Measurements from ENCODE around the gene OR2T1.

DNA sequence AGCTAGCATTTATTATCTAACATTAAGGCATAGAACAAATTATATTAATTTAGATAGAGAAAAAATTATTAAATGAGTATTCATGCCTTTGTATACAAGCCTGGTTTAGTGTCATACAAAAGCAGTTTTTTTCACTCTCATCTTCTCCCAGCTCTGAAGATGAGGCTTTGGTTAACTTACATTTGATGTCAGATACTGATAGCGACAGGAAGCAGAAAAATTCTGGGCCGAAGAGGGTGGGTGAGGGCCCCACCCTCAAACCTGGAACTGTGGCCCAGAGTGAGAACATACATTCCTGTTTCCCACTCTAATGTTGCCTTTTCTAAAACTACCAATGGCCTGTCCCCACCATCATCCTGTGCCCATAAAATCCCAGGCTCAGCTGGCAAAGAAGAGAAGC lies 15.0 kb downstream of the OR2T1 start:
- TF ChIP-seq, protein P1, sequence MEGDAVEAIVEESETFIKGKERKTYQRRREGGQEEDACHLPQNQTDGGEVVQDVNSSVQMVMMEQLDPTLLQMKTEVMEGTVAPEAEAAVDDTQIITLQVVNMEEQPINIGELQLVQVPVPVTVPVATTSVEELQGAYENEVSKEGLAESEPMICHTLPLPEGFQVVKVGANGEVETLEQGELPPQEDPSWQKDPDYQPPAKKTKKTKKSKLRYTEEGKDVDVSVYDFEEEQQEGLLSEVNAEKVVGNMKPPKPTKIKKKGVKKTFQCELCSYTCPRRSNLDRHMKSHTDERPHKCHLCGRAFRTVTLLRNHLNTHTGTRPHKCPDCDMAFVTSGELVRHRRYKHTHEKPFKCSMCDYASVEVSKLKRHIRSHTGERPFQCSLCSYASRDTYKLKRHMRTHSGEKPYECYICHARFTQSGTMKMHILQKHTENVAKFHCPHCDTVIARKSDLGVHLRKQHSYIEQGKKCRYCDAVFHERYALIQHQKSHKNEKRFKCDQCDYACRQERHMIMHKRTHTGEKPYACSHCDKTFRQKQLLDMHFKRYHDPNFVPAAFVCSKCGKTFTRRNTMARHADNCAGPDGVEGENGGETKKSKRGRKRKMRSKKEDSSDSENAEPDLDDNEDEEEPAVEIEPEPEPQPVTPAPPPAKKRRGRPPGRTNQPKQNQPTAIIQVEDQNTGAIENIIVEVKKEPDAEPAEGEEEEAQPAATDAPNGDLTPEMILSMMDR (IDR thresholded peaks at IDR 0.05): no peak
- TF ChIP-seq, protein P2, sequence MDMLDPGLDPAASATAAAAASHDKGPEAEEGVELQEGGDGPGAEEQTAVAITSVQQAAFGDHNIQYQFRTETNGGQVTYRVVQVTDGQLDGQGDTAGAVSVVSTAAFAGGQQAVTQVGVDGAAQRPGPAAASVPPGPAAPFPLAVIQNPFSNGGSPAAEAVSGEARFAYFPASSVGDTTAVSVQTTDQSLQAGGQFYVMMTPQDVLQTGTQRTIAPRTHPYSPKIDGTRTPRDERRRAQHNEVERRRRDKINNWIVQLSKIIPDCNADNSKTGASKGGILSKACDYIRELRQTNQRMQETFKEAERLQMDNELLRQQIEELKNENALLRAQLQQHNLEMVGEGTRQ (IDR thresholded peaks at IDR 0.05; ENCODE audit: borderline replicate concordance, low read depth, low read length): no peak
- TF ChIP-seq TAF1 (IDR thresholded peaks at IDR 0.05; ENCODE audit: borderline replicate concordance, low read depth, low read length) (no peak), ELF1 (IDR thresholded peaks at IDR 0.05) (no peak), YY1 (IDR thresholded peaks at IDR 0.05; ENCODE audit: low read depth) (no peak), GATA2 (CRISPR knock-in tag; IDR thresholded peaks at IDR 0.05) (no peak), POLR2AphosphoS5 (IDR thresholded peaks at IDR 0.05; ENCODE audit: low read depth, low read length) (no peak), JUND (IDR thresholded peaks at IDR 0.05) (no peak)
- TF ChIP-seq, protein P3, sequence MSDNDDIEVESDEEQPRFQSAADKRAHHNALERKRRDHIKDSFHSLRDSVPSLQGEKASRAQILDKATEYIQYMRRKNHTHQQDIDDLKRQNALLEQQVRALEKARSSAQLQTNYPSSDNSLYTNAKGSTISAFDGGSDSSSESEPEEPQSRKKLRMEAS (IDR thresholded peaks at IDR 0.05; ENCODE audit: low read depth): no peak
- TF ChIP-seq, protein P4, sequence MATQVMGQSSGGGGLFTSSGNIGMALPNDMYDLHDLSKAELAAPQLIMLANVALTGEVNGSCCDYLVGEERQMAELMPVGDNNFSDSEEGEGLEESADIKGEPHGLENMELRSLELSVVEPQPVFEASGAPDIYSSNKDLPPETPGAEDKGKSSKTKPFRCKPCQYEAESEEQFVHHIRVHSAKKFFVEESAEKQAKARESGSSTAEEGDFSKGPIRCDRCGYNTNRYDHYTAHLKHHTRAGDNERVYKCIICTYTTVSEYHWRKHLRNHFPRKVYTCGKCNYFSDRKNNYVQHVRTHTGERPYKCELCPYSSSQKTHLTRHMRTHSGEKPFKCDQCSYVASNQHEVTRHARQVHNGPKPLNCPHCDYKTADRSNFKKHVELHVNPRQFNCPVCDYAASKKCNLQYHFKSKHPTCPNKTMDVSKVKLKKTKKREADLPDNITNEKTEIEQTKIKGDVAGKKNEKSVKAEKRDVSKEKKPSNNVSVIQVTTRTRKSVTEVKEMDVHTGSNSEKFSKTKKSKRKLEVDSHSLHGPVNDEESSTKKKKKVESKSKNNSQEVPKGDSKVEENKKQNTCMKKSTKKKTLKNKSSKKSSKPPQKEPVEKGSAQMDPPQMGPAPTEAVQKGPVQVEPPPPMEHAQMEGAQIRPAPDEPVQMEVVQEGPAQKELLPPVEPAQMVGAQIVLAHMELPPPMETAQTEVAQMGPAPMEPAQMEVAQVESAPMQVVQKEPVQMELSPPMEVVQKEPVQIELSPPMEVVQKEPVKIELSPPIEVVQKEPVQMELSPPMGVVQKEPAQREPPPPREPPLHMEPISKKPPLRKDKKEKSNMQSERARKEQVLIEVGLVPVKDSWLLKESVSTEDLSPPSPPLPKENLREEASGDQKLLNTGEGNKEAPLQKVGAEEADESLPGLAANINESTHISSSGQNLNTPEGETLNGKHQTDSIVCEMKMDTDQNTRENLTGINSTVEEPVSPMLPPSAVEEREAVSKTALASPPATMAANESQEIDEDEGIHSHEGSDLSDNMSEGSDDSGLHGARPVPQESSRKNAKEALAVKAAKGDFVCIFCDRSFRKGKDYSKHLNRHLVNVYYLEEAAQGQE (IDR thresholded peaks at IDR 0.05; ENCODE audit: low read depth, low read length): no peak
